Endometrium (tissue), 2 donors: ENCODE data around the gene HAPLN2.

Experiments used
- FAIRE-seq: peaks from 2 replicates; lab custom pipeline; 2012; peaks lifted over from hg19 to GRCh38; lab: Jason Lieb, UNC
- donor health status: control.
- donor health status: control.

The HAPLN2 gene

DNA sequence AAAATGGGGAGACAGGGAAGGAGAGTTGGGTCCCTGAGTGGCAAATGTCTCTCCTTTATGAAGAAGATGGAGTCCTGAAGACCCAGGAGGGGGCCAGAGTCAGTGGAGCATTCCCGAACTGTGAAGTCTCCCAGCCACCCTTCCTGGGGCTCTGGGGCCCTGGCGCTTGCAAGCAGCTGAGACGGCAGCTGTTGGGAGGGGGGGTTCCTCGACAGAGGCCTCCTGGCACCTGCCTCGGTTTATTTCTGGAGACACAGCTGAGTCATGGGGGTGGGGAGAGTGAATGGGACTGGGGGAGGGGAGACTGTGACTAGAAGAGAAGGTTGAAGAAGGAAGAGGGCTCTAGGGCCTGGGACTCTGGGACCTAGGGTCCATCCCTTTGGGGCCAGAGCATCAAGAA lies 44.0 kb downstream of the HAPLN2 start:
- FAIRE-seq, result no peak

DNA sequence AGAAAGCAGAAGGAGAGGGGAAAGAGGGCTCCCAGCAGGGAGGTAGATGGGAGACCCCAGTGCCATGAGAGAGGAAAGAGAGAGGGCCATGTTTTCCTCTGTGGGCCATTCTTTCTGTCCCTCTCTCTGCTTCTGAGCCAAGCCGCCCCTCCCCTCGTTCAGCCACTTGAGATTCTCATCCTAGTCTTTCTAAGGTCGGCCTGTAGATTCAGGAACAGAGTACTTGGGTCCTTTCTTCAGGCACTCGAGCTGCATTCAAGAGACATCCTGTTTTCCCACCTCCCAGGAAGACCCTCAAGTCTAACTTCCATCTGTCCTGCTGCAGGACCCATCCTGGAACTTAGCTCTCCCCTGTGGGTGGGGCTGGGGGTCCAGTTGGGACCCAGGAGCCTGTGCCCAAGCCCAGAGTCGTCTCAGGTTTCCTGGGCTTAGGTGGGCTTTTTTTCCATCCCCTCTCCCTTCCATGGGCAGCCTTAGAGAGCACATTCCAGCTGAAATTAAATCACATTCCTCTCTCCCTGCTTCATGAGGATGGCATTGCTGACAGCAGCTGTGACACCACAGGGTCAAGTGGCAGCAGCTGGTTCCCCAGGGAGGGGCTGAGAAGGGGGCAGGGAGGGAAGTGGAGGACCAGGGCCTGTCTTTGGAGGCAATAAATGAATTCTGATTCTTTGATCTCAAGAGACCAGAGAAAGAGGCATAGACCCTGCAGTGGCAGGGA lies 45.0 kb downstream of the HAPLN2 start:
- FAIRE-seq, result no peak

DNA sequence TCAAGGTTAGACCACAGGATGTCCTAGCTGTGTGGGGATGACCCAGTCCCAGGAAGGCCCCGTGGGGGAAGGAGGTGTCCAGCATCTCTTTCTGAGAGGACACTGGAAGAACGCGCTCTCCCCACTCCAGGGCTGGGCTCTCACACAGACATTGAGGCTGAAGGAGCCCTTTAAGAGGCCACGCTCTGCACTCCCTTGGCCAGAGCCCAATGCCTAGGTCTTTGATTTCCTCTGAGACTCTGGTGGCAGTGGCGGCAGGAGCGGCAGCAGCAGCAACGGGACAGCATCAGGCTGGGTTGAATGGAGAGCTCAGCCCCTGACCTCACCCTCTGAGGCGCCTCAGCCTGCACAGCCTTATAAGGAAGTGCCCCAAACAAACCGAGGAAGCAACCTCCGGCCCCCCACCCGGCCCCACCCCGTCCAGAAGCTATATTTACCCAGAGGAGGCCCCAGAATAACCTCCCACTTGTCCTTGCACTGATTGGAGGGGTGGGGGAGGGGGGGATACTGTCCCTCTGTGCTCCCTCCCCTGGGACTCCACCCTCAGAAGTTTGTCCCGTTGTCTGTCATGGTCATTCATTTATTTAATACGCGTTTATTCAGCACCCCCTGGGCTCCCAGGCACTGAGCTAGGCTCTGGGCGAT lies 45.7 kb downstream of the HAPLN2 start:
- FAIRE-seq, result no peak

DNA sequence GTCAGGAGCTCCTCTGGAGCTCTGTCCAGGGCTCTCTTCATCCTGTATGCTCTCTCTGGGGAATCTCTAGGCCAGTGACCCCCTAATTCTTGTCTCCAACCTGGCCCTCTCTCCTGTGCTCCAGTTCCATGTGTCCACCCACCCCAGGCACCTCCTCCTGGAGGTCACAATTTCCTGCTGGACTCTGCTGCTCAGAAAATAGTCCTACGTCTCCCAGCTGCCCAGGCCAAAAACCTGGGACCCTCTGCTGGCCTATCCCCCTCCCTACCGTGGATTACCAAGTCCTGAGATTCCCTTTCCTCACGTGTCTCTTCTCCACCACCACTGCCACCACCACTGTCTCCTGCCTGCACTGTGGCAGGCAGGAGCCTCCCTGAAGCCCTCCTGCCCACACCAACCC lies 46.3 kb downstream of the HAPLN2 start:
- no peak for FAIRE-seq

DNA sequence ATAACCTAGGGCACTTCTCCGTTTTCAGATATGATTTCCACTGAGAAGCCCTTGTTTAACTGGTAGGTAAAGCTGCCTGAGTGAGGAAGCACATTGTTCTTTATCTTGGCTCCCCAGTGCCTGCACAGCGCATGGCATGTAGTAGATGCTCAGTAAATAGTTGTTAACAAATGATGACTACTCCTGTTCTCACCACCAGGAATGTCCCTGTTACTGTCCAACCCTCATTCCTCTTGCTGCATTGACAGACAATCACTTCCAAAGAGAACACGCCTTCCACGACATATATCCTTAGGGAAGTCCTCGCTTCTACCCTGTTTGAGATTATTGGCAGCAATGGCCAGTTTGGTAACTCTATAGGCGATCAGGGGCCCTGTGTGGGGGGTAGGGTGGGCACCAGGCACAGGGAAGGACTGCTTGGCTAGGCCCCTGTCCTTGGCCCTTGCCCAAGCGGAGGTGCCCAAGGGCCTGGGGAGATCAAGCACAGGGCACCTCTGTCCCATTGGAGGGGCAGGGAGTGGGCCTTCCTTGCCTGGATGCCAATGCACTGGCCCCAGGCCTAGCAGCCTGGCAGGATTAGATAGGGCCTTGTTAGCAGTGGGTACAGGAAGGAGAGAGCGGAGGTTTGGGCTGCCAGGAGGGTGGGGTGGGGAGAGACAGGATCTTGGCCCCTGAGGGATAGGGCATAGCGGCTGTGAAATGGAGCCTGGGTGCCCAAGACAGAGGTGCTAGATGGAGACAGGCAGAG lies 47.8 kb downstream of the HAPLN2 start:
- no peak for FAIRE-seq

DNA sequence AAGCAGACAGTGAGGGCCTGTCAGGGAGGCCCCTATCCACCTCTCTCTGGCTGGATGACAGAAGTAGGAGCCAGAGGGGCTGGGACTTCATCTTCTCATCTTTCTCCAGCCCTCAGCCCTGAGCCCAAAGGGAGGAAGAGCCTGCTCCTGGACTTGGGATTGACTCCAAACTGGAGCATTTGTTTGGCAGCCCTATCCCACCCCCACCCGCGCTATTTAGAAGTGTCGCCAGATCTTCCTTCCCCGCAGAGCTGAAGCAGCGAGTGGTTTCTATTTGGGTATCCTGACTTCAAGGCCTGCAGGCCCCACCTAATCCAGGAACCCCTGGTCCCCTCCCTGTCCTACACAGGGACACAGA lies 48.4 kb downstream of the HAPLN2 start:
- FAIRE-seq, result no peak

DNA sequence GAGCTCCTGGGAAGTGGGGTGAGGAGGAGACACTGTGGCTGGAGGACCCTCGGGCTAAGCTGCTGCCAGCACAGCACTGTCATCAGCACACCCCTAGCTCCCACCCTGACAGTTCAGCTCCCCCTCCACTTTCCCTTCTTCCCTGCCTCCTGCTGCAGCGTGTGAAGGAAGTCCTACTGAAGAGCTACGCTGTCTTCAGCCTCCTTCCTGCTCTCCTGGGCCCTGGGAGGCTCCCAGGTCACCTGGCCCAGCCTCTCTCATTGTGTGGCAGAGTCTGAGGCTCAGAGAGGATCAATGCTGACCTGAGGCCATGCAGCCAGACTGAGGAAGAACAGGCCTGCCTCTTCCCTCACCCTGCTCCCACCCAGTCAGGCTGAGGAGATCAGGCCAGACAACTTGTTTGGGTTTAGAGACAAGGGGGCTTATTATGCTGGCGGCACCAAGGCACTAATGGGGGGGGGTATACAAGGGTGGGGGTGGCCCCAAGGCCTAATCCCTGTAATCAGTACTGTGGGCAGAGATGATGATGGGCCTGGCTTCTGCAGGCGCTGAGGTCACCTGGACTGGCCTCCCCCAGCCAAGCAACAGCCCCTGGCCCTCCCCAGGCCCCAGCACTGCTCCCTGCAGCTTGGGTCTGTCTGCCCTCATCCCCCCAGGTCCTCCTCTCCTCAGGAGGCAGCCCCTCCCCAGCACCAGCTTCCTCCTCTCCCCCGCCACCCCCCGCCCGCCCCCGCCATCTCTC lies 48.9 kb downstream of the HAPLN2 start:
- no peak for FAIRE-seq

DNA sequence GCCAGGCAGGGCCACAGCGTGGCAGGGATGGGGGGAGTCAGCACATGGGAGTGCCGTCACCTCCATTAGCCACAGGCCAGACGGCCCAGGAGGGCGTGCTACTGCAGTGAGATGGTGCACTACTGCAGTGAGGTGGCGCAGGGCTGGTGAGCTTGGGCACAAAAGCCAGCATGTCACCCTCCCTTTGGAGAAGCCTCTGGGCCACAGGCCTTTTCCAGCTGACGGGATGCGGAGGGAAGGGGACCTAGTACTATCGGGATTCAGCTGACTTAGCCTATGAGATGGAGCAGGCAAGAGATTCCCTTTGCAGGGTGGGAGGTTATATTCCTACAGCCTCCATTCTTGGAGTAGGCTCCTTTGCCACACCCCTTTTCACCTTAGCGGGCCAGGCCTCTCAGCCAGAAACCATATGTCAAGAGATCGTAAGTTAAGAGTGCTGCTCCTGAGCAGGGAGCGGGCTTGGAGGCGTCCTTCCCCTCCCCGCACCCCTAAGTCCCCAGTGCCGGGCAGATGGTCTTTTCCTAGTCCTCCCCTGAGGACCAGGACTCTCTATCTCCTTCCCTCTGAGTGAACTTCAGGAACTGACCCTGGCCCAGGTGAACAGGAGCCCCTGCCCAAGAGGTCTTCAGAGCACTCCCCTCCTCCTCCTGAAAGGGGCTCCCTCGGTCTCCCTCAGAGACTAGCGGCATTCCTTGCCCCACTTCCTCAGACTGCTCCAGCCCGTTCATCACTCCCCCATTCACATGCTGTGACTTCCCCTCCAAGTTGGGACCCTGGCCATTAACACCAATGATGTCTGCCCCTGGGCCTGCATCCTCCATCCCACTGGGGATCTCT lies 49.8 kb downstream of the HAPLN2 start:
- no peak for FAIRE-seq

DNA sequence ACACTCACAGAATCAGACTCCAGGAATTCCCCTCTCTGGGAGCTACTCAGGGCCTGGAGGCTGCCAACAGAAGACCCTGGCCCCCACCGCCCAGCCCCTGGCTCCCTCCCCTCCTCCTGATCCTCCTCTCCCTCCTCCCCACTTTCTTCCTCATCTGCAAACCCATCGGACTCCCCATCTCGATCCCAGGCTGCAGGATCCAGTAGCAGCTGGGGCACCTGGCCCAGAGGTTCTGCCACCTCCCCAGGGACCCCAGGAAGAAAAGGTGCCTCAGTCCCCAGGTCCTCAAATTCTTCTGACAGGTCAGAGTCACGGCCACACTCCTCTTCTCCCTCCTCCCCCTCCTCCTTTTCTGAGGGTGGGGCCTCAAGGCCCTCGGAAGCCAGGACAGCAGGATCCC lies 50.6 kb downstream of the HAPLN2 start:
- no peak for FAIRE-seq

DNA sequence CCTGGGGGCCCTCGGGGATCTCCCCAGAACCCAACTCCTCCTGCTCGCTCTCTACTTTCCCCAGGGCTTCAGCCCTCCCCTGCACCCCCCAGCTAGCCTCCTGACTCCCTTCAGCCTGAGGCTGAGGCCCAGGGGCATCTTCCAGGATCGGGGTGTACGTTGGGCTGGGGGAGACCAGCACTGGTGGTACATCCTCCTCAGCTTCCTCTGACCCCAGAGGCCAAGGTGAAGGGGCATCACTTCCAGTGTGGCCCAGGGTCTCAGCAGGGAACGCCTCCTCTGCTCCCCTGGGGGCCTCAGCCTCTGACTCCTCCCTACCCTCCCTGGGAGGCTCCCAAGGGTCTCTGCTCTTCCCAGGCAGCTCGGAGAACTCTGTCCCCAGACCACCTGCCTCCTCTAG lies 51.1 kb downstream of the HAPLN2 start:
- no peak for FAIRE-seq

DNA sequence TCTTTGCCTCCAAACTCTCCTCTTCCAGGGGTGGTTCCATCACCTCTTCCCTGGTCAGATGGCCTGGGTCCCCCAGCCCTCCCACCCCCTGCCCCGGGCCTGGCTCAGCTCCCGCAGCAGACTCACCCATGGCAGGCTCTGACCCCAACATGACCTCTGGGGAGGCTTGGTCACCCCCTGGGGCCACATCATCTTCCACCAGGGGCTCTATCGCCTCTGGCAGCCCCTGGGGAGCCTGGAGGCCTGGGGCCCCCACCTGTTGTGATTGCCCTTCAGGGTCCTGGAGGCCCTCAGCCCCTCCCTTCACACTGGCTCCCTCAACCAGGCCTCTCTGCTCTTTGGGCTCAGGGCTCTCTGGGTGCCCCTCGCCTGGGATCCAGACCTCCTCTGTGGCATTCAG lies 51.6 kb downstream of the HAPLN2 start:
- FAIRE-seq, result no peak

DNA sequence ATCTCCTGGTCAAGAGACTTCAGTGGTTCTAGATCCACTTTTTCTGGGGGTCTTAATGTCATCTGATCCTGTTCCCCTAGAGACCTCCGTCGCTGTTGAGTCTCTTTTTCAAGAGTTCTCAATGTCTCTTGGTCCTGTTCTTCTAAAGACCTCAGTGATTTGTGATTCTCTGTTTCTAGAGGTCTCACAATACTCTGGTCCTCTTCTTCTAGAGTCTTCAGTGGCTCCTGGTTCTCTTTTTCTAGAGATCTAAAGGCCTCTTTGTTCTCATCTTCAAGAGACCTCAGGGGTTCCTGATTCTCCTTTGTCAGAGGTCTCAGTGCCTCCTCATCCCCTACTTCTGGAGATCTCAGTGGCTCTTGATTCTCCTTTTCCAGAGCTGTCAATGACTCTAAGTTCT lies 52.6 kb downstream of the HAPLN2 start:
- no peak for FAIRE-seq

DNA sequence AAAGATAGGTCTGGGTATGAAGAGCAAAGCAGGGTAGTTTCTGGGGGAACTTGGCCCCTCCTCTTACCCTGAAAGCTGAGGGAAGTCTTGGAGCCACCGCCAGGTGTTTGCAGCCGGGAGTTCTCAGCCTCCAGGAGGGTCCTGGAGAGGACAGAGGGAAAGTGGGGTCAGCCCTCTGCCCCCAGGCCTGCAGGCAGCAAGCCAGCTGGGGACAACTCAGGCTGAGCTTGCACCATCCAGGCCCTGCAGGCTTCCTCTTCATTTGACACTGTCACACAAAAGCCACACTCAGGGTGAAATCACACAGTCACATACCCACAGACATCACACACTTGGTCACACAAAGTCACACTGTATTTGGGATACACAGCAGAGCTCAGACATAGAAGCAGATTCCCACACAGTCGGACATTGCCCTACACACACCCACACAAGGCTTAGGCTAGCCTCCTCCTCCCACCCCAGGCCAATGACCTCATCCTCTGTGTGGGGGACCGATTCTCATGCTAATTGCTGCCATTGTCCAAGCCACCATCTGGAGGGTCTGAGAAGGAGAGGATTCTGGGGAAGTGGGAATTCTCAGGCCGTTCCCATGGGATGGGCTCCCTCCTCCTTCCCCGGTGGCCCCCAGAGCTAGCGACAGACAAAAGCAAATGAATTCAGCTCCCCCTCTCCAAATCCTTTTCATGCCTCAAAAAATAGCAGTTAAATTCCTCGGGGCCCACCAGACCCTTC lies 54.3 kb downstream of the HAPLN2 start:
- no peak for FAIRE-seq
